GM18858 (cell line): Measurements from ENCODE around the gene GPC4.

Experiments
- ATAC-seq: cut with Tn5 transposase; IDR thresholded peaks from one replicate; pipeline ENCODE4 v1.9.1; 2021; ENCODE audit not compliant: unreplicated experiment

Gene GPC4

DNA sequence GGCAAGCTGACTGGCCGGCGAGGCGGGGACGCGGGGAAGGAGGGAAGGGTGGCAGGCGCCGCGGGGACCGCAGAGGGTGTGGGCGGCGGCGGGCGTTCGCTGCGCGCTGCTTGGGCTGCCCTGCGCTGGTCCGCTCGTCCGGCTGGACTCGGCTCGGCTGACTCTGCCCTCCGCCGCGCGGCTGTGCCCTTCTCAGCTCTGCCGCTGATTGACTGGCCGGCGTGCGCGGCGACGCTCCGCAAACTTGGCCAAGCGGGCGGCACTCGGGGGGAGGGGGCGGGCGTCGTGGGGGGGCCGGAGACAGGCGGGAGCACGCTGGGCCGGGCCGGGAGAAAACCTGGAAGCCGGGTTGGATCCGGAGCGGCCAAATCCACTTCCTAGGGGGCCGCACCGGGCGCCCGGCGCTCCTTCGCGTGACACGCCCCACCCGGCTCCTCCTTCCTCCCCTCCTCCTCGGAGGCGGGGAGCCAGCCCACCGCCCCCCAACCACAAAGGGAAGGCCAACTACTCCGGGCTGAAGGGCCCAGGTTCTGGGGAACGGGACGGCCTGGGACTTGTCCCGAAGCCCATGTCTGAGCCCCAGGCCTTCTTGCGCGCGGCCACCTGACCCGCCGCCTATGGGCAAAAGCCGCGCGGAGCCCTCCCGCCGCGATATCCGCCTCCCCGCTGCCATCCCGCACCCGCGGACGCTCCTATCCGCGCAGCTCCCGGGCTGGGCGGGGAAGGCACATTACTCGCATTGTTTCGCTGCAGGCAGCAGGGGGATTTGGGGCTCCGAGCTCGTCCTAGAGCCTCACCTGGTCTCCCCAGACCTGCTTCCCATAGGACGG lies at the start of gene GPC4:
TSS of gene GPC4 (minus strand) at position 214 of the 830 bp plus-strand sequence. CDS start 524 bp downstream, outside the sequence.
- ATAC-seq: no peak

DNA sequence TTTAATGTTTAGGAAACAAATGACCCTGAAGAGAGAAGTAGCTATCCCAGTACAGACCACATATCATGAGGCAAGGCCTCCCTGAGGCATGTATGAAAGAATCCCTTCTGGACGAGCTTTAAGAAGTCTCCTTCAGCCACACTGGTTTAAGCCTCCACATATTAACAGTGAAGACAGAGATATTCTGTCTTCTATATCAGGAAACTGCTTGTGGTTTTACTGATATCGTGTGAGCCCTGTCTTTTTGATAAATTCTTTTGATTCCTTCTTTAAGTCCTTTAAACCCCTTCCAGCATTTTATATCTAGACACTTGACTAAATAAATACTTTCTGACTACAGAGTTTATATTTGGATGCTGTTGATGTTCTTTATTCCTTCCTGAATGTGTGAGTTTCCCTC lies 45.9 kb upstream of the GPC4 start:
- no peak for ATAC-seq

DNA sequence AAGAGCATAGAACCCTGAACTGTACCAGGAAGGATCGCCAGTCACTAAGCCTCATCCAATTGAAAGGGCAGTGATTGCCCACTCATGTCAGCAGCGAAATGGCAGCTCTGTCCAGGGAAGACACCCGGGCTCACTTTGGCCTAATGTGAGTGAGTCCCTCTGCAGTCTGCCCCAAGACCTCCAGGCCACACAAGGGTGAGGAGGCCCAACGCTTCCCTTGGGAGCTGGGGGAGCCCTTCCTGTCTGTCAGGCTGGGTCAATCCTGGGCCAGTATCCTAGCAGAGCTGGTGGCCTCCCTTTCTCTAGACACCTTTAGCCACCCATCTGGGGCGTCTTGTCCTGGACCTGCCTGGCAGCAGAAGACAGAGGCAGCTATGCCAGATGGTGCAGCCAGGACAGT lies 39.6 kb upstream of the GPC4 start:
- ATAC-seq: no peak

DNA sequence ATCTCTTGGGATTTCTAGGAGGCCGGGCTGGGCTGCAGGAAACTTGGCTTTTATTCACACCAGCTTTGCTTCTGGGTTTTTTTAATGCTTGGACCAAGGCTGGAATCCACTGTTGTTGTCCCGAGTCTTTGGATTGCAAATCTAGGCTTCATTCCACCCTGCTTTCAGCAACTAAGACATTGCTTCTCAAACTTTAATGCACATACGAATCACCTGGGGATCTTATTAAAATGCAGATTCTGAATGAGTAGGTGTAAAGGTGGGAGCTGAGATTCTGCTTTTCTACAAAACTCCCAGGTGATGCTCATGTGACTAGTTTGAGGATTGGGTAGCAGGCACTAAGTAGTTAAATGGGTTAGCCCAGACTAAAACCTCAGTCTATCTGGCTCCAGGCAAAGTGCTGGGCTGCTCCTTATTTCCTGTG lies 39.2 kb upstream of the GPC4 start:
- no peak for ATAC-seq

DNA sequence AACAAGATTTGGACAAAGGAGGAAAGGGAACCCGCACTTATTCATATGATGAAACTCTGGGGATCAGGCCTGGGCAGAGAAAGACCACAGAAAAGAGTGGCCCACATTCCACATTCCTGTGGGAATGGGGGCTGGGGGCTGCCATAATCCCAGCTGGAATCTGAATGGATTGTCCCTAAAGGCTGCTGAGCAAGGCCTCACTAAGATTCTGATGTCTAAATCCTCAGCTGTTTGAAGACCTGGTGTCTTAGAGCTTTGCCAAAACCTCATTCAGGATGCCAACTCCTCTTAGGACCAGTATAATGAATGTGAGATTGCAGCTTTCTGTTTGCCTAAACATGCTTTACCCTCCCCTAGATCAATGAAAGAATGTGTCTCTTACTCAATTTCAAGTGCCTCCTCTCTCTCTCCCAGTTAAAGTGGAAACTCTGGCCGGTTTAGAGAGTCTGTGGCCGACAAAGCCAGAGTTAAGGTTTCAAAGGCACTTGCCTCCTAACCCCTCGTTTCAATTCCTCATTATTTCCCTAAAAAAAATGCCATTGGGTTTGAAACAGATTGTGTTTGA lies 33.3 kb upstream of the GPC4 start:
- ATAC-seq: no peak

DNA sequence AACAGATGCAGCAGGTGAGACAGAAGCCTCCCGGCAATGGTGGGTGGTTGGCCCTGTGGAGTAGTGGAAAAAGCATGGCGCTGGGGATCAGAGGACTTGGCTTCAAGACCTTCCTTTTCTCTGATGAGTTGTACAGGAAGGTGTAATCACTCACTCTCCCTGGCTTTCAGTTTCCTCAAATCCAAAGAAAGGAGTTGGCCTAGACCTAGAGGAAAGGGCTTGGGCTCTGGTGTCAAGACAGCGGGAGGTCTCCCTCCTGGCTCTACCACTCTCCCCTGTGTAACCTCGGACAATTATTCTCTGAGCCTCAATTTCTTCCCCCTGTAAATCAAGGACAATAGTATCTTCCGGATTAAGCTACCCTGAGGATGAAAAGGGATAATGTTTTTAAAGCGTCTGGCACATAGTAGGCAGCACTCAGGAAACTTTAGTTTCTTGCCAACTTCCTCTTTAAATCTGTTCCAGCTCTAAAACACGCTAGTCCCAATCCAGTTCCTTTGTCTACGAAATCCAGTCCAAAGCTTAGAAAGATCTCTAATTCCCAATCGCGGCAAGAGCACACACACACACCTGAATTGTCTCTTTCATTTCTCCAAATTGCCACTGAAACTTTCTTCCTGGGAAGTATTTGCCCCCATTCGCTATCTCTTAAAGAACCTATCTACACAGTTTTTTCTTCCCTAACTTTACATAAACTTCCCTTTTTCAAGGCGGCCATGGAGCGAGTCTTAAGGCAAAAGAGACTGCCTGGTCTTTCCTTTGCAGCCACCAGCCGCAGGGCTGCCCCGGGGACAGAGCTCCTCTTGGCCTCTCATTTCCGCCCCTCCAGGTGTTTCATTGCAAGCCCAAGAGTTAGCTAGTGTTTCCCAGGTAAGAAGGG lies 29.9 kb upstream of the GPC4 start:
- no peak for ATAC-seq

DNA sequence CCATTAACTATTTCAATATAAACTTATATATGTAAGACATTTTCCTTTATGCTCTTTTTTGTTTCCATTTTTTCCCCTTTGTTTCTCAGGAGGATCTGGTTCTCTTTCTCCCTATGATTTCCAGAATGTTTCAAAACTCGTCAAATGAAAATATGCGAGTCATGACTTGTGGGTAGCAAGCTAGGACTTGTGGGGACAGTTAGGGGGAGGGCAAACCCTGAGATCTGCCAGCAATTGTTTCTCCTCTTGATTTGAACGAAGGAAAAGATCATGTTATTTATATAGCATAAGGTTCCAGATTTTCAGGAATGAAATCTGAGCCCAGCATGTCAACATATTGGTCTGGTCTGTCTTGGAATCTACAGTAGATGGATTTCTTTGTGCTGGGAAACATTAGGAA lies 28.9 kb upstream of the GPC4 start:
- no peak for ATAC-seq

DNA sequence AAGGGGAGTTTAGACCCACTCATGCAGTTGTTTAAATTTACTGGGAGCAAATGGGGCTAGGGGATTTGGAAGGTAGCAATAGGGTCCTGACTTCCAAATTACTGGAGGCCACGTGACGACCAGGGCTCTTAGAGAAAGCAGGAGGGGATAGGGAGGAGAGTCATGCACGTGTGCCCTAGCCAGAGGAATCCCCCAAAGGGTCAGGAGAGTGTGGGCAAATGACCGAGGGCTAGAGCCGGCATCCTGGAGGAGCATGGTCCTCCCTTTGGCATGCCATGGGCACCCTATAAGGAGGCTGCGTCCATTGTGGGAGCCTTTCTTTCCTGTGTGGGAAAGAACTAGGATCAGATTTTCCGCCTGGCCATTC lies 25.5 kb upstream of the GPC4 start:
- ATAC-seq: no peak

DNA sequence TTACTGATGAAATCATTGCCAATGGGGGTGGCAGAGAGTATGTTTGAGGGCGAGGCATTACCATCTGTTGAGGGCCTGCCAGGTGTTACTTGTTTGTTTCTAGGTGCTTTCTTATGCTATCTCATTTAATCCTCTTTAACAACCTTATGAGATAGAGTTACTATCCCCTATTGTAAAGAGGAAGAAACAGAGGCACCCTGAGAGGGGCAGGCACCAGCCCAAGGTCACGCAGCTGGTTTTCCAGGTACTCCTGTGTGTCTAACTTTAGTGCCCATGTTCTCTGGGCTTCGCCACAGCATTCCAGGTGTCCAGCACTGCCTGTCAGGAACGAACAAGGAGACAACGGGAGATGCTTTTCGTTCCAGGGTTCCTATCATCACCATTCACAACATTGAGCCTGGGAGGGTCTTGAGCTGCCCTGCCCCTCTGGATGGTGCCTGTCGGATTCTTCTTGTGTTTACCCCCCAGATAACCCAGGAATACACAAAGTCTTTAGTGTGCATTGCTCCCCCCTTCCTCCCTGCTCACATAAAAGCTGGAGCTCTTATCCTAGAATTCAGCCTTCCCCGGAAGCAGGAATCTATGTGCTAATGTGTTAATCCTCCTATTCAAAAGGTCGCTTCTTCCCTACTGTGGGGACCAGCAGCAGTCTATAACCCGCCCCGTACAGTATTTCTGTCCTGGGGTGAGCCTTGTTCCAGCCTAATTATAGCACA lies 24.9 kb upstream of the GPC4 start:
- no peak for ATAC-seq

DNA sequence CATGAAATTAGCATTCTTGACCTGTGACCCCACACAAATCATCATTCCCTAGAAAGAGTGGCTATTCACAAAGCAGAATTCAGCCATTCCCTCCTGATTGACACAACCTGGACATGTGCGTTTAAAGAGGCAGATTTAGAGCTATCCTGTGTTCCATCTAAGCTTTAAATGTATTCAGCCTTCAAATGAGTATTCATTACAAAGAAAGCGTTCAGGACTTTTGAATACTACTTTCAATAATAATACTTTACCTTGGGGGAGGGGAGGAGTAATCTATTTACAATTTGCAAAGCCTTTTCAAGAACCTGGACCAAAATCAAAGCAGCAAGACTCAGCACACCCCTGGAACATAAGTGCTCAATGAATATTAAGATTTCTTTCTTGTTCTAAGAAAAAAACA lies 22.5 kb upstream of the GPC4 start:
- ATAC-seq: no peak

DNA sequence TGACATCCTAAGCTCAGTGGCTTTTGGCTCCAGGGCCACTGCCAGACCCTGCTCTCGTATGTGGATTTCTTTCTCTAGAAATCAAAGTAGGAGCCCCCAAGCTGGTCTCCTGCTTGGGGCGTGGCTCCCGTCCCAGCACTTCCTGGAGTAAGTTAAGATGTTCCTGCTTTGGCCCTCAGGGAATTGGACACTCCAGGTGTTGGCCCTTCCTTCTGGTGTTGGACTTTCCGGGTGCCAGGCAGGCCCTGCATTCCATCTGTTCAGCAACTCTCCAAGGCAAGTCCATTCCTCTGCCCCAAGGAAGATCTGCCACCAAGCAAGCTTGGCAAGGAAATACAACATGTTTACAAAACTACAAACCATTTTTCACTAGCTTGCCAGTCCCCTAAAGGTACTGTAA lies 22.1 kb upstream of the GPC4 start:
- ATAC-seq: no peak

DNA sequence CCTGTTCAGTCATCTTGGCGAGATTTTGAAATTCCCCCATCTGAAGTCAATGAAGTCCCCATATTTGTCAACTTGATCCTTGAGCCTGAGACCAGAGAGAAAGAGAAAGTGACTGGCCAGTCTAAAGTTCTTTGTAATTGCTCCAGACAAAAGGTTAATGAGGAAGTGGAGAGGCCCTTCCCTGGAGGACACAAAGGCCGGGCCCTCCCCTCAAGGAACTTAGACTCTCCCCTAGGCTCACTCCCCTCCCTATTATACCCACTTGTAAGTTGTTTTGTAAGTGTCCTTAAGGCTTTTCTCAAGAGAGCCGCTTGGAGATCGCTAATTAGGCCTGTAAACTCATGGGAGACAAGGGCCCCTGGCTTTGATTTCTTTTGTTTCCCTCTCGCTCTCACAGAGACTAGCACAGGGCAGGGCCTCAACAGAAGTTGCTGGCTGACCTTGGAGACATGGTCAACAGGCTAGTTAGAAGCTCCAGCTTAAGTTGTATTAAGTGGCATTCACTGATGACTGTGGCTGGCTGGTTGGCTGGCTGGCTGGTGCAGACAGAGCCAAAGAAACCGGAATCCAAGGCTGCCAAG lies 20.3 kb upstream of the GPC4 start:
- ATAC-seq: no peak

DNA sequence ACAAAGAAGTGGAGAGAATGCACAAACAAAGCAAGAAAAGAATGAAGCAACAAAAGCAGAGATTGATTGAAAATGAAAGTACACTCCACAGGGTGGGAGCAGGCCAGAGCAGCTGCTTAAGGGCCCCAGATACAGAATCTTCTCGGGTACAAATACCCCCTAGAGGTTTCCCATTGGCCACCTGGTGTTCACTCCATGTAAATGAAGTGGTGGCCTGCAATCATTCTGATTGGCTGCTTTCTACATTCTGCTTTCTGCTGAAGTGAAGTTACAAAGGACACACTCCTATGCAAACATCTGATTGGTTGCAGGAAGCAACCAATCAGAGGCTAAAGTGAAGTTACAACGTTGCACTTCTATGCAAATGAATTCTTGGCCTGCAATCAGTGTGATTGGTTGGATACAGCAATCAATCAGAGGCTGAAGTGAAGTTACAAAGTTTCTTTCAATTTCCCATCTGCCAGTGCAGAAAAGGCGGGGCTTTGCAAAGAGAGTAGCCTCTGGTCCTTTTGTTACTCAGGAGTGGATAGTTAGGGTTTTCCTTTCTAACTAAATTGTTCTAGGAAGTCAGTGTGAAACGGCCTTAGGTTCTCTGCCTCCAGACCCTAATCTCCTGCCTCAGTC lies 19.0 kb upstream of the GPC4 start:
- ATAC-seq: no peak

DNA sequence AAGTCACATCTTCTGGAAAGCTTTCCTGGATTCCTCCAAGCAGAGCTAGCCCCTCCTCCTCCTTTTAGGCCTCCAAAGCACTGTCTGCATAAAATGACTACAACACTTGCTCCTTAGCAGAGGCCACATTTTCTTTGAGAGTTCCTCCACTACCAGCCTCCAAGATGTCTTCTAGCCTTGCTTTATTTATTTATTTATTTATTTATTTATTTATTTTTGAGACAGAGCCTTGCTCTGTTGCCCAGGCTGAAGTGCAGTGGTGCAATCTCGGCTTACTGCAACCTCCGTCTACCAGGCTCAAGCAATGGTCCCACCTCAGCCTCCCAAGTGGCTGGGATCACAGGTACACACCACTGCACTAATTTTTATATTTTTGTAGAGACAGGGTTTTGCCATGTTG lies 4.6 kb upstream of the GPC4 start:
- no peak for ATAC-seq

DNA sequence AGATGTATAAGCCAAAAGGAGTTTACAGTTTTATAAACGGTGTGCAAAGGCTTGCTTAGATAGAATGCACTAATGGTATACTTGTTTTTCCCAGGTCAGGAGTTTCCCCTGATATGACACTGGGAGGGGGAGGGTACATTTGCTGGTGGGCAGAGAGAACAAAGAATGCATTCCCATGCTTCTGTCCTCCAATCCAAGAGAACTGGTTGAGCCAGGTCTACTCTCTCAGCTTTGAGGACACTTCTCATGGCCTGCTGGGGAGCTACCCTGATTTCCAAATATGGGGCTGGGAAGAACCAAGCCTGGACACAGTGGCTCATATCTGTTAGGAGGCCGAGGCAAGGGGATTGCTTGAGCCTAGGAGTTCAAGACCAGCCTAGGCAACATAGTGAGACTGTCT lies 3.3 kb upstream of the GPC4 start:
- no peak for ATAC-seq

DNA sequence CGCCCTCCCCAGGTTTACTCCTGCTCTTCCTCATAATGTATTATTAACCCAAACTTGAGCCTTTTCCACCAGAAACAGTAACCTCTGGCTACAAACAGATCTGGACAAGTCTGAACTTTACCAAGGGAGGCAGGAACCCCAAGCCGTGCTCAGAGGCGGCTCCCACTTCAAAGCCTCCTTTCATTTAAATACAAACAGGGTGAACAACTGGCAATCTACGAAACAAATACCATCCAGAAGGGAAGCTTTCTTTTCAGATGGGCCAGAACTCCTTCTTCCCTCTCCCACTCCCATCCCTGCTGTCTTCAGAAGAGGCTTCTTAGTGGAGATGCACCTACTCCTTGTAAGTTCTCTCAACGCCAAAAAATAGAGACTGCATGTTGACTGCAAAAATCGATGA lies 2.1 kb upstream of the GPC4 start:
- no peak for ATAC-seq

DNA sequence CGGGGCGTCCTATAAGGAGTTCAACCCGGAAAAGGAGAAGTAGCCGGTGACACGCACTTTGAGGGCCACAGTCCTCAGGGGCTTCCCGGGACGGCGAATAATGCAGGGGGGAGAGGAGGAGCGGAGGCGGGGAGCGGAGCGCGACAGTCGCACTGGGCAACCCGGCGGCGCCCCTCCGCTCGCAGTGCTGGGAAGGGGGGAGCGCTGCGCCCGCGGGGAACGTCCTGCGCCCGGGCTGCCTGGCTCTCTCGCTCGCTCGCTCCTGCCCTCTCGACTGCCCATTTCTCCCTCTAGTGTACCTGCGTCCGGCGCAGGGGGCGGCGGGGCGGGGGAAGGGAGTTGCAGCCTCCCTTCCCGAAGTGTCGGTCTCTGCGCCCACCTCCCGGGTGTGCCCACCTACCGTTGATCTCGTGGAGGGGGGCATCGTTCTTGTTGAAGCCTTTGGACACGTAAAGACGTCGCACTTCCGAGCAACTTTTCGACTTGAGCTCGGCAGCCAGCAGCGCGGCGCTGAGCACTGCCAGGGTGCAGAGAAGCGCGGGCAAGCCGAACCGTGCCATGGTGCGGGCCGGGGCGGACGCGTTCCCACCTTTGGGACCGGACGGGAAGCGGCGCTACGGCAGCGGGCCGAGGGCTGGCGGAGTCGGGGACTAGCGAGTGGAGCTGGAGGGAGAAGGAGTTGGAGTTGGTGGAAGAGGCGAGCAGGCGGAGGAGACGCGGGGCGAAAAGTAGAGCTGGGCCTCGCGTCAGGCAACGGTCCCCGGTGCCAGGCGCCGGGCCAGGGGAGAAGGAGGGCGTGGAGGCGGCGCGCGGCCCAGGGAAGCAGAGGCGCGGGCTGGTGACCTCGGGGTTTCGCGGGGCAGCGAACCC lies 648 bp downstream of the GPC4 start:
- ATAC-seq: no peak

DNA sequence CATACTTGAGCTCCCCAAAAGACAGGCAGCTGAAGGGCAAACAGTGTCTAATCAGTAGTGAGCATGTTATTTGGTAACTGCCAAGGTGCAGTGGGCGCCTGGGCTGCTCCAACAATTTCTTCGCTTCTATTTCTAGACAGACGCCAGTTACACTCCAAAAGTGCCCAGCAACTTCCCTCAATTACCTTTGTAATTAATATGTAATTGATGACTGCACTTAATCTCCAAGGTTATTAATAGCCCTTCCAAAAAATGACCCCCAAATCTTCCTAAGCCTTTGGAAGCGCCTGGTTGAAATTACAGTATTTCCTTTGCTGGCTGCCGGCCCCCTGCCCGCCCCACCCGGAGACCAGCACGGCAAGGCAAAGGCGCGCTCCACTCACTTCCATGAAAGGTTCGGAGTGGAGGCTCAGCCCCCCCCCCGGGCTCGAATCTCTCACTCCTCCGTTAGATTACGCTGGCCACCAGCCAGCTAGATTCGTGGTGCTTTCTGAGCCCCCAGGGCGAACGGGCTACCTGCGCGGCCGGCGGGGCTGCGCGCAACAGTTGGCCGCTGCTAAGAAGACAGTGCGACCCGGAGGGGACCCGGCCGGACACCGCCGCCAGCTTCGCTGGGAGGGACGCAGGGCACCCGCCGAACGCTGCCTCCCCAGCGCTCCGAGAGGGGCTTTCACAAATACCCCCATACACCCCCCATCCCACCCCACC lies 1.9 kb downstream of the GPC4 start:
- ATAC-seq: no peak

DNA sequence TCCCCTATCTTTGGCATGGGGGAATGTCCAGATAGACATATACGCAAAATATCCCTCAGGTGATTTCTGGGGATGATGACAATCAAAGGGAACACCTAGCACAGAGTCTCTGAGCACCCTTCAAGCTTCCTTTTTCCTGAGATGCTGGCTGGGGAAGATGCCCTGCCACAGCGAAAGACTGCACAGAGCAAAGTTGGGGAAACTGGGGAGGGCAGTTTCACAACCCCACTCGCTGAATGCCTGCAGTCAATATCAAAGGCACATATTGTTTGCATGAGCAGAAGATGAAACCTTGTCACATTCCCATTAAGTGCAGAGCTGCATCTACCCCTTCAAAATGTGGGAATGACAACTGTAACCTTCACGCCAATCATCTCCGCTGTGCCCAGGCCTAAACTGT lies 2.6 kb downstream of the GPC4 start:
- ATAC-seq: no peak
